Measurements from ENCODE around the gene RHEBL1. TPM values are rescaled to one million over a fixed set of nuclear protein-coding genes. Genes with fewer than 3 reads are reported as not detected.

The RHEBL1 gene
- polyA plus RNA-seq, 6 donors from 2014 or later = 4.5 to 8.6 (median 6.1) TPM

DNA sequence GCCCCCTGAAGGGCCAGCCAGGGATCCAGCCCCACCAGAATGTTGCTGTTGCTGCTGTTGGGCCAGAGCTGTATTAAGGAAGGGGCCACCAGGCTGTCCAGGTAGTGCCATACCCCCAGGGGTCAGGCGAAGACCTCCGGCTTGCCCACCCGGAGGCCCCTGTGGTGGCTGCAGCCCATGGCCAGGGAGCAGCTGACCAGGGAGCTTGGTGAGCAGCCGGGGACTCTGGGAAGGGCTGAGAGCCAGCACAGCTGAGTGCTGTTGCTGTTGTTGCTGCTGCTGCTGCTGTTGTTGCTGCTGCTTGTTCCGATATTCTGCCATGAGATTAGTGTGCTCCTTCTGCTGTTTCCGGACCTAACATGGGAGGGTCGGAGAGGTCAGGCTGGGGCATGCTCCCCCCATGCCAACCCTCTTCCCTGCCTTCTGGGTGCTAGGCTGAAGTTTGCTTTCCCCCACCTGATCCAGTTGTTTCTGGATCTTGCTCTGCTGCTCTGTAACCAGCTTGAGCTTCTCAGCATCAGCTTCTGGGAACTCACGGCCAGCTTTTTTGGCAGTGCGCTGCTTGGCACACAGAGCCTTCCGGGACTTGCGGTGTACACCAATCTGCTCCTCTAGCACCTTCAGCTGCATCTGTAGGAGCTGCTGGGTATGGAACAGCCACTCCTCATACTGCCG is 36.0 kb downstream of the RHEBL1 start:
- no peak overlapping the region for H3K4me3 Mint-ChIP-seq
- peaks cover 1 to 17% of the 10 kb centered on the region in 2 donors for H3K36me3 Mint-ChIP-seq

GRCh38 chr12:49032679-49033447 is 36.9 kb downstream of the RHEBL1 start:
- no peak for ATAC-seq (ENCODE audit: low read depth in 2 of 2)

More for the DNA sequence above, 36.0 kb downstream of the RHEBL1 start:
- Mint-ChIP-seq H3K4me1 (peaks cover 0 to 8% (median 5%) of the 10 kb centered on the region in 3 donors), H3K9me3 (no peaks in the 10 kb centered on the region), H3K27ac (peak overlapping the region in 2 of 6 donors; percentile 29 to 38), H3K27me3 (no peaks in the 10 kb centered on the region)
- ATAC-seq (ENCODE audit: low read depth in 2 of 2) (no peak), DNase-seq (no peak)

GRCh38 chr12:49032276-49032675 is 37.5 kb downstream of the RHEBL1 start:
- H3K27me3 Mint-ChIP-seq = no peaks in the 10 kb centered on the region
- no peak for ATAC-seq (ENCODE audit: low read depth in 2 of 2)
- peaks cover 0 to 25% of the 10 kb centered on the region in 2 donors for H3K36me3 Mint-ChIP-seq
- DNase-seq = no peak
- H3K27ac Mint-ChIP-seq = no peak overlapping the region
- H3K4me1 Mint-ChIP-seq = peaks cover 0 to 8% (median 5%) of the 10 kb centered on the region in 3 donors
- no peaks in the 10 kb centered on the region for H3K9me3 Mint-ChIP-seq
- no peak overlapping the region for H3K4me3 Mint-ChIP-seq

More at GRCh38 chr12:49032679-49033447, 36.9 kb downstream of the RHEBL1 start:
- peaks cover 0 to 20% of the 10 kb centered on the region in 2 donors for H3K36me3 Mint-ChIP-seq
- no peak overlapping the region for H3K27ac Mint-ChIP-seq
- no peak overlapping the region for H3K4me3 Mint-ChIP-seq
- no peak for DNase-seq
- H3K4me1 Mint-ChIP-seq = peaks cover 0 to 8% (median 5%) of the 10 kb centered on the region in 3 donors
- H3K9me3 Mint-ChIP-seq = no peaks in the 10 kb centered on the region
- H3K27me3 Mint-ChIP-seq = no peaks in the 10 kb centered on the region

GRCh38 chr12:49031573-49032161 is 38.1 kb downstream of the RHEBL1 start:
- H3K27ac Mint-ChIP-seq = peak overlapping the region in 1 of 6 donors; percentile 36
- H3K27me3 Mint-ChIP-seq = no peaks in the 10 kb centered on the region
- H3K36me3 Mint-ChIP-seq = peaks cover 0 to 20% of the 10 kb centered on the region in 2 donors
- peaks cover 0 to 6% (median 5%) of the 10 kb centered on the region in 3 donors for H3K4me1 Mint-ChIP-seq
- no peak overlapping the region for H3K4me3 Mint-ChIP-seq
- no peaks in the 10 kb centered on the region for H3K9me3 Mint-ChIP-seq
- DNase-seq (no peak), ATAC-seq (ENCODE audit: low read depth in 2 of 2) (no peak)

DNA sequence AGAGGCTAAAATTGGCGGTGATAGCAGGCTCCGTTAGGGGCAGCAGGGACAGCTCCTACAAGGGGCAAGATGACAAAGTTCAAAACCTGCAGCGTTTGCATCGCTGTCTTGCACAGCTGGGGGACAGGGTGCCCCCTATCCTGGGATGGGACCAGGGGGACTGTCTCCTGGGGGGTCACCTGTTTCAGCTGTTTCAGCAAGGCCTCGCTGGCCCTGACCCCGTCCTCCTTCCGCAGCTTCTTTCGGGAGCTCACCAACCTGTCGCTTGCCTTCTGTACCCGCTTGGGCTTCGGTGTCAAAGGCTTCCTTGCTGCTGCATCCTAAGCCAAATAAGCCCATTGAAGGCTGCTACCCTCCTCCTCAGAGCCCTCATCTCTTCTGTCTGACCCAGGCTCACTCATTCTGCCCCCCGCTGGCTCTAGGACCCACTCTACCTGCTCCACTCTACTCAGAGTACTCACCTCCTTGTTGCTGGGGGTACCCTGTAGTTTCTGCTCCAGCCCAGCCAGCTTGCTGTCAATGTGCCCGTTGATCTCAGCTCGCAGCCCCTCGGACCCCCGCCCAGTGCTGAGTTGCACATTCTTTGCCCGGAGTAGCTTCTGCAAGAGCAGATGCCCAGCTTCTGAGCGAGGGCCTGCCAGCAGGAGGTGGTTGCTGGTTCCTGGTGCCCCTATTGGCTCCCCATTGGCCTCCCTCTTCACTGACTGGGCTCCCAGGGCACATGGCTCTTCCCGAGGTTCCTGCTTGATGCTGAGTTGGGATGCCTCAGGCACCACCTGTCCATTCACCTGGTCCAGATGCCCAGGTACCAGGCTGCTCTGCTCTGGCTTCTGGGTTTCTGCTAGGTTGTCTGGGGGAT is 38.8 kb downstream of the RHEBL1 start:
- H3K27ac Mint-ChIP-seq = peak overlapping the region in 2 of 6 donors; percentile 79 to 89
- peak overlapping the region in 1 of 8 donors; percentile 40 for H3K4me3 Mint-ChIP-seq
- H3K36me3 Mint-ChIP-seq = peaks cover 5 to 17% of the 10 kb centered on the region in 2 donors
- DNase-seq = no peak
- H3K9me3 Mint-ChIP-seq = no peaks in the 10 kb centered on the region
- no peaks in the 10 kb centered on the region for H3K27me3 Mint-ChIP-seq
- peaks cover under 1 to 5% (median 4%) of the 10 kb centered on the region in 3 donors for H3K4me1 Mint-ChIP-seq
- no peak for ATAC-seq (ENCODE audit: low read depth in 2 of 2)

DNA sequence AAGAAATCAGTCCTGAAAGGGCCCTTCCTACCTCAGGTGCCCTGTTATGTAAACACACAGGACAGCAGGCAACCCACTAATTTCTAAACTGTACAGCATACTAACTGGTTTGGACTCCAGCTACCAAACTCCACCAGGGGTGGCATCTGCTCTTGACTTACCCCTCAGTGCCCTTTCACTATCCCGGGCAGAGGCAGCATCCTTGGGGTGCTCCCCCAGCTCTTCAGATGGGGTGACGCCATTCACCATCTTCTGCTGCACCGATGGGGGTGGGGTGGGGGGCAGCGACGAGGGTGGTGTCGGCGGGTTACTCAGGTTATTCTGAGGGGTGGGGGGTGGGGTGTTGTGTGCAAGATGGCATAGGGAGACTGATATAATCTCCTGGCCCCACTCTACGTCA is 39.7 kb downstream of the RHEBL1 start:
- Mint-ChIP-seq H3K9me3 (no peaks in the 10 kb centered on the region), H3K27me3 (no peaks in the 10 kb centered on the region), H3K27ac (peak overlapping the region in 1 of 6 donors; percentile 80), H3K36me3 (peaks cover 10 to 17% of the 10 kb centered on the region in 2 donors), H3K4me1 (peaks cover 3 to 5% (median 4%) of the 10 kb centered on the region in 3 donors), H3K4me3 (no peak overlapping the region)
- DNase-seq = no peak
- ATAC-seq (ENCODE audit: low read depth in 2 of 2) = no peak

DNA sequence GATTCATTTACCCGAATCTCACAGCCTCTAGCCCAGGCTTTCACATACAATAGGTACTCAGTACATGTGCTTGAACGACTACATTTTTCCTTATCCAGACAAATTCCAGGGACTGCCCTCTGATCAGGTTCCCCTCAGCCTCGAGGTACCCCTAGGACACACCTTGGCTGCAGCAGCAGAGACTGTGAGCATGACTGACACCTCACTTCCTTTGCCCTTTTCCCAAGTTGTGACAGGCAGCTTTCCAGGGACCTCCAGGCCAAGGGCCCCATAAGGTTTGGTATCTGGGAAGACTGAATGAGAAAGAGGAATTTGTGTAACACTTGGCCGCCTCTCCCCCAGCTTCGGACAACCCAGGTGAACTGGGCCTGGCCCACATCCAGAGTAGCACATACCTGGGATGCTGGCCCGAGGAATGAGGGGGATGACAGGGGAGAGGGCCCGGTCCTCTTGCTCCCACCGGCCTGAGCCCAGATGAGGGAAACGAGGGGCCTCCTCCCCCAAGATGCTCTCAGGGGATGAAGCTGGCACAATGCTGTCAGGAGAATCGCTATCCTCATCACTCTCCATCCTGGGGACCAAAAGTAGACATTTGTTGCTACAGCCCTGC is 41.0 kb downstream of the RHEBL1 start:
- ATAC-seq (ENCODE audit: low read depth in 2 of 2) (no peak), DNase-seq (no peak)
- H3K36me3 Mint-ChIP-seq = peaks cover 12 to 13% of the 10 kb centered on the region in 2 donors
- H3K27ac Mint-ChIP-seq = peak overlapping the region in 1 of 6 donors; percentile 74
- H3K27me3 Mint-ChIP-seq = no peaks in the 10 kb centered on the region
- H3K4me3 Mint-ChIP-seq = no peak overlapping the region
- H3K9me3 Mint-ChIP-seq = no peaks in the 10 kb centered on the region
- peaks cover 3 to 6% (median 4%) of the 10 kb centered on the region in 3 donors for H3K4me1 Mint-ChIP-seq

- ATAC-seq (ENCODE audit: low read depth in 2 of 2) = no peak
- H3K27ac Mint-ChIP-seq = peak overlapping the region in 2 of 6 donors; percentile 2 to 28
- no peaks in the 10 kb centered on the region for H3K9me3 Mint-ChIP-seq
- peaks cover 3 to 4% (median 4%) of the 10 kb centered on the region in 3 donors for H3K4me1 Mint-ChIP-seq
- H3K36me3 Mint-ChIP-seq = peaks cover 9 to 12% of the 10 kb centered on the region in 2 donors
- DNase-seq = no peak
- peak overlapping the region in 1 of 8 donors; percentile 60 for H3K4me3 Mint-ChIP-seq
- no peaks in the 10 kb centered on the region for H3K27me3 Mint-ChIP-seq
Measured at GRCh38 chr12:49027846-49028555, 41.8 kb downstream of the RHEBL1 start.

- H3K27me3 Mint-ChIP-seq = no peaks in the 10 kb centered on the region
- peak overlapping the region in 2 of 6 donors; percentile 28 to 85 for H3K27ac Mint-ChIP-seq
- ATAC-seq (ENCODE audit: low read depth in 2 of 2) (no peak), DNase-seq (no peak)
- H3K9me3 Mint-ChIP-seq = no peaks in the 10 kb centered on the region
- H3K4me1 Mint-ChIP-seq = peaks cover 4 to 5% (median 4%) of the 10 kb centered on the region in 3 donors
- H3K36me3 Mint-ChIP-seq = peaks cover 21 to 22% of the 10 kb centered on the region in 2 donors
- H3K4me3 Mint-ChIP-seq = no peak overlapping the region
Measured at GRCh38 chr12:49026678-49027480, 42.9 kb downstream of the RHEBL1 start.

DNA sequence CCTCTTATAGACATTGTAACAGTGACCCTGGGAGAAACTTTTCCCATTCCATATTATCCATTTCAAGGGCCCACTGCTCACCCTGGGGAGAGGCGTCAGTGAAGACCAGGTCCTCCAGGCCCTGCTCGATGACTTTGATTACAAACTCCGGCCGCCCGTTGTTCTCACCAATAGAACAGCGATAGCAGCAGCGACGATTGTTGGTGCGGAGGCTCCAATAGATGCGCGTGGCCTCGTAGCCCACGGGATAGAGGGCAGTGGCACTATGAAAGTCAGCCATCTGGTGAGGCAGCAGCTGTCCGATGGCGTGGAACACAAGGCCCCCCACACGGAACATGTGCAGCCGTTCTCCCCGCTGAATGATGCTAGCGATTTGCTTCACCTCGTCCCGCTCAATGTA is 43.7 kb downstream of the RHEBL1 start:
- H3K4me1 Mint-ChIP-seq = peaks cover 2 to 5% (median 4%) of the 10 kb centered on the region in 3 donors
- H3K9me3 Mint-ChIP-seq = no peaks in the 10 kb centered on the region
- DNase-seq (no peak), ATAC-seq (ENCODE audit: low read depth in 2 of 2) (no peak)
- no peaks in the 10 kb centered on the region for H3K27me3 Mint-ChIP-seq
- H3K4me3 Mint-ChIP-seq = no peak overlapping the region
- H3K27ac Mint-ChIP-seq = peak overlapping the region in 1 of 6 donors; percentile 44
- peaks cover 22 to 23% of the 10 kb centered on the region in 2 donors for H3K36me3 Mint-ChIP-seq

- Mint-ChIP-seq H3K4me3 (no peak overlapping the region), H3K27ac (no peak overlapping the region), H3K36me3 (peaks cover 22 to 23% of the 10 kb centered on the region in 2 donors), H3K4me1 (peaks cover 0 to 5% (median 4%) of the 10 kb centered on the region in 3 donors), H3K27me3 (no peaks in the 10 kb centered on the region), H3K9me3 (no peaks in the 10 kb centered on the region)
- ATAC-seq (ENCODE audit: low read depth in 2 of 2) = no peak
- no peak for DNase-seq
Measured at GRCh38 chr12:49025463-49025862, 44.3 kb downstream of the RHEBL1 start.

All from naive B cell (primary cell).